Measurements from ENCODE around the gene TNFRSF25. TPM values are rescaled to one million over a fixed set of nuclear protein-coding genes. Genes with fewer than 3 reads are reported as not detected.

Gene TNFRSF25
- total RNA-seq, 4 donors from 2014 or later = 1.0 to 4.2 (median 2.7) TPM

- intact Hi-C loops (cut with DNase I; ENCODE audit: low total_unique reads) (no loop called here), in situ Hi-C loops (cut with MboI; ENCODE audit: low sequenced_read_pairs in 4 of 4) (no loop called here)
- TF ChIP-seq CTCF (IDR thresholded peaks at IDR 0.05 in 4 of 5, conservative IDR thresholded peaks at IDR 0.05 in 1 of 5) = no peak
- TF ChIP-seq POLR2A (IDR thresholded peaks at IDR 0.05) = no peak
- H3K27me3 ChIP-seq = no peaks in the 10 kb centered on the region
- no peaks in the 10 kb centered on the region for H3K4me1 ChIP-seq
- no peak overlapping the region for H3K4me3 ChIP-seq
- no peaks in the 10 kb centered on the region for H3K36me3 ChIP-seq
- ATAC-seq = no peak
- no peak overlapping the region for H3K27ac ChIP-seq
- no peak for DNase-seq
- no peaks in the 10 kb centered on the region for H3K9me3 ChIP-seq
Observed at GRCh38 chr1:6471086-6471969, 5.4 kb upstream of the TNFRSF25 start.

DNA sequence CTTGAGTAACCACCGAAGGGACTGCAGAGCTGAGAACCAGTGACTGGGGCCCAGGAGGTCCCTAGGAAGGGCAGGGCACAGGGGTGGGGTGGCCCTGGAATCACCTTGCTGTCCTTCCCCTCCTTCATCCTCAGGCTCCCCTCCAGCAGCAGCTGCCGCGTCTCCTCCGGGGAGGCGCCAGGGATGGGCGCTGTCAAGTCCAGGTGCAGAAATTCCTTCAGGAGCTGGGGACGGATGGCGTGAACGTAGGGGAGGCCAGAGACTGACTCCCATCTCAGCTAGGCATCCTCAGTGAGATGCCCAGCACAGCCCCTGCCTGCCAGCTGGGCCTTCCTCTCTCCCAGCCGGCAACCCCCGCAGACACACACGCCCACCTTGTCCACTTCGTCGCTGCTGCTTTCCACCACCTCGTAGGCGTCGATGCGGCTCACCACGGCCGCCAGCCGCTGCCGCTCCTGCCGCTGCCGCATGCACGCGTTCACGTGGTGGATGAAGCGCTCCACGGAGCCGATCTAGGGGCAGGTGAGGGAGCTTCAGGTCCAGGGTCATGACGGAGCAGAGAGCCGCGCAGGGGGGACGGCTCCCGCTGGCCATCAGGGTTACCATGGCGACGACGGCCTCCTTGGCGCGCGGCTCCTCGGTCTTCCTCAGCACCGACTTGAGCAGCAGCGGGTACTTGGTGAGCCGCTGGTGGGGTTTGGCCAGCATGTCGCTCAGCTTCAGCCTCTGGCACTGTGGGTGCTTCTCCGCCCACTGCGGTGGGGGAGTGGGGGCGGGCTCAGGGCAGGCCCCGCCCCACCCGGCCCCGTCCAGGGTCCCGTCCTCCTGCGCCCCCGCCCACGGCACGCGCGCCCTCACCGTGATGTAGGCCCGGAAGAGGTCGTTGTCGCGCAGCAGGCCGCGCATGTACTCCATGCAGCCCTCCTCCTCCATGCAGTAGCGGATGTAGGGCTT is 4.4 kb upstream of the TNFRSF25 start:
- DNase-seq = no peak
- intact Hi-C loops (cut with DNase I; ENCODE audit: low total_unique reads) = no loop called here
- no peak for ATAC-seq
- Histone ChIP-seq H3K36me3 (no peaks in the 10 kb centered on the region), H3K27ac (no peak overlapping the region), H3K27me3 (no peaks in the 10 kb centered on the region), H3K9me3 (no peaks in the 10 kb centered on the region), H3K4me3 (no peak overlapping the region), H3K4me1 (no peaks in the 10 kb centered on the region)
- in situ Hi-C loops (cut with MboI; ENCODE audit: low sequenced_read_pairs in 4 of 4) = no loop called here
- TF ChIP-seq POLR2A (IDR thresholded peaks at IDR 0.05) (no peak), CTCF (IDR thresholded peaks at IDR 0.05 in 4 of 5, conservative IDR thresholded peaks at IDR 0.05 in 1 of 5) (no peak)

- no peak for DNase-seq
- in situ Hi-C loops (cut with MboI; ENCODE audit: low sequenced_read_pairs in 4 of 4) (no loop called here), intact Hi-C loops (cut with DNase I; ENCODE audit: low total_unique reads) (no loop called here)
- no peaks in the 10 kb centered on the region for H3K9me3 ChIP-seq
- no peaks in the 10 kb centered on the region for H3K36me3 ChIP-seq
- no peak overlapping the region for H3K4me3 ChIP-seq
- H3K27me3 ChIP-seq = no peaks in the 10 kb centered on the region
- TF ChIP-seq CTCF (IDR thresholded peaks at IDR 0.05 in 4 of 5, conservative IDR thresholded peaks at IDR 0.05 in 1 of 5) (no peak), POLR2A (IDR thresholded peaks at IDR 0.05) (no peak)
- no peaks in the 10 kb centered on the region for H3K4me1 ChIP-seq
- no peak overlapping the region for H3K27ac ChIP-seq
- no peak for ATAC-seq
Observed at GRCh38 chr1:6468729-6469461, 2.9 kb upstream of the TNFRSF25 start.

GRCh38 chr1:6467744-6468688 is 2.0 kb upstream of the TNFRSF25 start:
- Histone ChIP-seq H3K27me3 (no peaks in the 10 kb centered on the region), H3K4me1 (no peaks in the 10 kb centered on the region), H3K9me3 (no peaks in the 10 kb centered on the region), H3K27ac (no peak overlapping the region), H3K36me3 (no peaks in the 10 kb centered on the region), H3K4me3 (no peak overlapping the region)
- in situ Hi-C loops (cut with MboI; ENCODE audit: low sequenced_read_pairs in 4 of 4) (no loop called here), intact Hi-C loops (cut with DNase I; ENCODE audit: low total_unique reads) (no loop called here)
- TF ChIP-seq CTCF (IDR thresholded peaks at IDR 0.05 in 4 of 5, conservative IDR thresholded peaks at IDR 0.05 in 1 of 5) = no peak
- TF ChIP-seq POLR2A (IDR thresholded peaks at IDR 0.05) = no peak
- ATAC-seq (no peak), DNase-seq (no peak)

Data from gastrocnemius medialis (tissue), 4 donors.